GM19351 (cell line): ENCODE results near the gene ZBTB25.

Source experiments
- ATAC-seq: cut with Tn5 transposase; IDR thresholded peaks from one replicate; pipeline ENCODE4 v1.9.1; 2021; ENCODE audit warnings: mild to moderate bottlenecking, moderate library complexity; ENCODE audit not compliant: unreplicated experiment

ZBTB25 gene

DNA sequence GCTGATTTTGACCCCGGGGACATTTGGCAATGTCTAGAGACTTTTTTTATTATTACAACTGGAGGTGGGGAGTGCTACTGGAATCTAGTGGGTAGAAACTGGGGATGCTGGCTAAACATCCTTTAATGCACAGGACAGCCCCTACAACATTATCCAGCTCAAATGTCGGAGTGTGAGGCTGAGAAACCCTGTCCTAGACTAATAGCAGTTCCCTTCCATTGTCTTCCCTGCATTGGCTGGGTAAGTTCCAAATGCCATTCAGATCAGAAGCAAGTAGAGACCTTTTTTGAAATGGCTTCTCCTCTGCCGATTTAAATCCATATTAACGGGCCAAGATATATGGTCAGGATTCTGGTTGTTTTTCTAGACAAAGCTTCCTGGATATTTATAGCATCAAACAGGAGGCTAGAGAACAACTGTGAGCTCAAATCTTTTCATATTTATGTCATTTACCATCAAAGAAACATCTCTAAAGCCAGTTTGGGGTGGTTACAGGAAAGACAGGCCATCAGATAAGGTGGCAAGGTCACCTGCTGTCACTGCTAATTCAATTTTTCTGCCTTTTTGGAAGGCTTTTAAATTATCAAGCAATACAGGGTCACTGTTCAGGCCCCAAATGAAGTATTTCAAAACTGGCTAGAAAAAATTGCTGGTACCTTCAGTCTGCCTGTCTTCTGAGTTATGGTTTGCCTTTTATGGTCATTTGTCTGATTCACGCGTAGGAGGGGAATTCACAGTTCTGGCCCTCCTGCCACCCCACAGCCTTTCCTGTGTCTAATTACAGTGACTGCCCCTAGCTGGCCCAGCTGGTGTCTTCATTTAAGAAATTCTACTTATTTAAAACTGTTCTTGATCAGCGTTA is 58.4 kb downstream of the ZBTB25 start:
- ATAC-seq, result peak; percentile 98

DNA sequence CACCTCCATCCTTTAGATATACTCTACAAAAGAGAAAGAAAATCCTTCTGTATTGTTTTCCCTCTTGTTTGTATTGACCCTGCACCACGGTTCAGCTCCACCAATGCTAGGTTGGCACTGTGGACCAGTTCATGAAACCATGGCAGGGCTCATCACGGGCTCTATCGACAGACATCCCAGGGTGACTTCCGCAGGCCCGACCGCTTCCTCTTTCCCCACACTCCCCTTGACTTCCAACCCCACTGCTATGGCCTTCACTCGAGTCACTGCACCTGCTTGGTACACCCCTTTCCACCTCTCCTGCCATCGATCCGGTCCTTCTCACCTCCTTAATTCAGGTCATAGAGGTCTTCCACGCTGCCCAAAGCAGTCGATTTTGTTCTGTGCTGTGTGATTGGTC is 59.5 kb downstream of the ZBTB25 start:
- no peak for ATAC-seq

- no peak for ATAC-seq
These were observed 61.2 kb downstream of the ZBTB25 start for GRCh38 chr14:64442300-64442988.

DNA sequence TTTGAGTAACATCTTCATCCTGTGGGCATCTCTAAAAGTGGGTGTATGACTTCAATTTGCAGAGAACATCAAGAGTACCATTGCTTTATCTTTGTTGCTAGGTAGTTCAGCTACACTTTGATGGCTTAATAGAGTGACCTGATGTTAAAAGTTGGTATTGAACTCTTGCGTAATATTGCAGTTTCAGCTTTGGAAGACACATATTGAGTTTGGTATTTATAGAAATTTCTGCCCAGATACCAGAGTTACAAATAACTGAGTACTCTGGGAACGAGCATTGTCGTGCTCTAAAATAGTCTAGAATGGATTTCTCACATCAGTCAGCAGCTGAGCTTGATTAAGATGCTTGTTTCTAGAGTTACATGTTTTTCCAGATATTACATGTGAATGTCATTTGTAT is 63.1 kb downstream of the ZBTB25 start:
- no peak for ATAC-seq

- no peak for ATAC-seq
These were observed 64.5 kb downstream of the ZBTB25 start for GRCh38 chr14:64439141-64439540.

DNA sequence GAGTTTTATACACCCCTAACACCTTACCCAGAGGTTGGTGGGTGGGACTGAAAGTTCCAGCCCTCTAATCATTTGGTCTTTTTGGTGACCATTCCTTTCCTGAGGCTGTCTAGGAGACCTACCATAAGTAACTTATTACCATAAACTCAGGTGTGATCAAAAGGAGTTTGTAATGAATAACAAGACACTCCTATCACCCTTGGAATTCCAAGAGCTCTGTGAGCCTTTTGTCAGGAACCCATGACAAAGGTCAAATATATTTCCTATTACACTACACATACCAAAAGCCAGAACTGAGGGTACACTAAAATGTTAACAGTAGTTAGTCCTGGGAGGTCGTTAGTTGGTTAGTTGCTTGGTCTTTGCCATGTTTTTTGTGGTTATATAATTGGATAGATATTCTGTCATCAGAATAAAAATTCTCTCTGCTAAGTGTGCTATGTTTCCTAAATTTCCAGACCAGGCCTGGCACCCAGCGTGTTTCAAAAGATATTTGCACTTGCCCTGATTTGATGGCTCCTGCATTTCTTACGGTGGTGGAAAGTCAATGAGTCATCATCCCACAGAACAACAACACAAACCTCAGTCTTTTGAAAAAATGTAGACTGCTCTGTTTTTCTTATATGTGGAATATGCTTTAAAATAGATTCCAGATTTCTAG is 65.3 kb downstream of the ZBTB25 start:
- no peak for ATAC-seq

DNA sequence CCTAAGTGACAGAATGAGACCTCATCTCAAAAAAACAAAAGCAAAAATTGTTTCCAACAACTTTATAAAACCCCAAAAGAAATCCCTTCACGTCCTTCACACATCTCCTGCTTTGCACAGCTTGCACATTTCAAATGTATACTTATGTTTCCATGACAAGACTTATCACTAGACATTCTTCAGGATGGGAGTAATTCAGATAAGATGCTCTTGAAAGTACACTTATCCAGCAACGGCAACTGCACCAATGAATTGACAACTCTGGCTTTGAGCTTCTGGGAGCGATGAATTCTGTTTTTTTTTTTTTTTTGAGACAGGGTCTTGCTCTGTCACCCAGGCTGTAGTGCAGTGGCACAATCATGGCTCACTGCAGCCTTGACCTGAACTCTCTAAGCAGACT is 69.1 kb downstream of the ZBTB25 start:
- ATAC-seq, result no peak

DNA sequence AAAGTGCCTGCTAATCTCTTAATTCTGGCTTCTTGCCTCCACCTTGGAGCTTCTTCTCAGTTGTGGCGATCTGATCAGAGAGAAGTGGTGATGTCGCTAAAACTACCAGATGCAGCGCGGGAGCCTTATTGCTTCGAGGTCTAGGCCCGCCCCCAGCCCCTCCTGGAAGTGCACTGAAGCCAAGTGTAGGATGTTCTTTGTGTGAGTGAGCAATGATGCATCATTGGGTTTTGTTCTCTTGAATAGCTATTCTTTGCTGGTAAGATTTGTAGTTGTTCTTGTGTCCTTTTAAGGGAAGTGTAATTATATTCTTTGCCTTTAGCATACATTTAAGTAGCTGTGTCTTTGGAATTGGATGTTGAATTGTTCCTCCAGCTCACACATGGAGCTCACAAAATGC is 79.7 kb downstream of the ZBTB25 start:
- ATAC-seq, result no peak

DNA sequence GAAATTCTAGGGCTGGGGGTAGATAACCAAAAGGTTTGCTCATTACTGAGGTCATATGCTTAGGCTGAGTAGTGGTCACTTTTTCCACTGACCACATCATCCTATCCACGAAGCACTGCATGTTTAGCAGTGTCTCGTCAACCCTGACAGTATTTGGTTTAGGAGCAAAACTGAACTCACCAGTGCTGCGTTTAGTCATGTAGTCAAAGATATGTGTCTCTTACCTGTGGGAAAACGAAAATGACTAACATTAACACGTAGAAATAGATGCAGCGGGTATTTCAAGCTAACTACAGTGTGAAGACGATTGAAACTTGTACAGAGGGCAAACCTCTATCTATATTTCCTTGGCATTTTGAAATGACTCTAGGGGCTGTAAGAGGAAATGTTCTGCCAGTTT is 80.9 kb downstream of the ZBTB25 start:
- peak; percentile 90 for ATAC-seq

- ATAC-seq, result no peak
These were observed 81.6 kb downstream of the ZBTB25 start for GRCh38 chr14:64422005-64422404.

DNA sequence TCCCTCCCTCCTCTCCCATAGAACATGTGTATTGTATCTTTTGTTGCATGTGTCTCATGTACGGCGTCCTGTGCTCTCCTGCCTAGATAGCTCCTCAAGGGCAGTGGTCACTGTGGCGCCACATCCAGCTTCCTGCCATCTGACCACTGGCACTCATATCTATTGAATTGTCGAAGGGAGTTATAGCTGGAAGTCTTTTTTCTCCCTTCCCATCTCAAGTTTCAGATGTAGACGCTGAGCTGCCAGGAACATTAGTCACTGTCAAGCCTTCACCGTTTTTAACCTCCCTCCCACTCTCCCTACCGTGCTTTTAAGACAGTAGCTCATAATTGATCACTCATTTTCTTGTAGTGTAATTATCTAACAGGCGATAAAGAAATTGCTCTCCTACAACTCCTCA is 82.5 kb downstream of the ZBTB25 start:
- ATAC-seq, result no peak

GRCh38 chr14:64419003-64419402 is 84.6 kb downstream of the ZBTB25 start:
- no peak for ATAC-seq

DNA sequence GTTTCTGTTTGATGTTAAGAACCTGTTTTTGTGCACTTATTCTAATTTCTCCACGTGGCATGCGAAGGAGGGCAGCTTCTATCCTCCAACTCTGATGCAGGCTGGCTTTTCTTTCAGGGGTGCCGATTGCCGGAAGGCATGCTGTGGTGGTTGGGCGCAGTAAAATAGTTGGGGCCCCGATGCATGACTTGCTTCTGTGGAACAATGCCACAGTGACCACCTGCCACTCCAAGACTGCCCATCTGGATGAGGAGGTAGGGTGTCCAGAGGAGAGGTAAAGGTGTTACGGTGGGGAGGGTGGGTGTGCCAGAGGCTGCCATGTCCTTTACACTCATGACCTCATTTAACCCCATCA is 85.9 kb downstream of the ZBTB25 start:
- ATAC-seq, result no peak

GRCh38 chr14:64417055-64417770 is 86.4 kb downstream of the ZBTB25 start:
- ATAC-seq, result no peak

GRCh38 chr14:64416348-64416932 is 87.2 kb downstream of the ZBTB25 start:
- no peak for ATAC-seq

- no peak for ATAC-seq
These were observed 91.4 kb downstream of the ZBTB25 start for GRCh38 chr14:64412237-64412636.

GRCh38 chr14:64411001-64411400 is 92.6 kb downstream of the ZBTB25 start:
- no peak for ATAC-seq

DNA sequence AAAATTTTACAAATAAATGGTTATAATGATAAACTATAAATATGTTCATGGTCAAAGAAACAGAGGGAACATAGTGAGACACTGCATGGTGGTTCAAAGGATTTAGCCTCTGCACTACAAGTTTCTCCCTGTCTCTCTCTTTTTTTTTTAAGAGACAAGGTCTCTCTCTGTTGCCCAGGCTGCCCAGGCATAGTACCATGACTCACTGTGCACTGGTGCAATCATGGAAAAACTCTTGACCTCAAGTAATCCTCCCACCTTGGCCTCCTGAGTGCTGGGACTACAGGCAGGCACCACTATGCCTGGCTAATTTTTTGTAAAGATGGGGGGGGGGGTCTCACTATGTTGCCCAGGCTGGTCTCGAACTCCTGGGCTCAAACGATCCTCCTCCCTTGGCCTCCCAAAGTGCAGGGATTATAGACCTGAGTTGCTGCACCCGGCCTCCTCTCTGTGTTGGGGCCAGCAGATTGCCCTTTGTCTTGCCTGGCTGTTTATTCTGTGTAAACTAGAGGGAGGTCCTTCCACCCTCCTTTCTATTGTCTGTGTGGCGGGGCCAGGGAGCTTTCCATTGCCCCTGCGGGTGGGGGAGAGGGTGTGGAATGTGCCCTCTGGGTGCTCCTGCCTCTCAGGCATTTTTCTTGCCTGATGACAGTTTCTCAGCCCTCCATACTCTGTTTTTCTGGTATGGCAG is 93.4 kb downstream of the ZBTB25 start:
- ATAC-seq, result no peak

DNA sequence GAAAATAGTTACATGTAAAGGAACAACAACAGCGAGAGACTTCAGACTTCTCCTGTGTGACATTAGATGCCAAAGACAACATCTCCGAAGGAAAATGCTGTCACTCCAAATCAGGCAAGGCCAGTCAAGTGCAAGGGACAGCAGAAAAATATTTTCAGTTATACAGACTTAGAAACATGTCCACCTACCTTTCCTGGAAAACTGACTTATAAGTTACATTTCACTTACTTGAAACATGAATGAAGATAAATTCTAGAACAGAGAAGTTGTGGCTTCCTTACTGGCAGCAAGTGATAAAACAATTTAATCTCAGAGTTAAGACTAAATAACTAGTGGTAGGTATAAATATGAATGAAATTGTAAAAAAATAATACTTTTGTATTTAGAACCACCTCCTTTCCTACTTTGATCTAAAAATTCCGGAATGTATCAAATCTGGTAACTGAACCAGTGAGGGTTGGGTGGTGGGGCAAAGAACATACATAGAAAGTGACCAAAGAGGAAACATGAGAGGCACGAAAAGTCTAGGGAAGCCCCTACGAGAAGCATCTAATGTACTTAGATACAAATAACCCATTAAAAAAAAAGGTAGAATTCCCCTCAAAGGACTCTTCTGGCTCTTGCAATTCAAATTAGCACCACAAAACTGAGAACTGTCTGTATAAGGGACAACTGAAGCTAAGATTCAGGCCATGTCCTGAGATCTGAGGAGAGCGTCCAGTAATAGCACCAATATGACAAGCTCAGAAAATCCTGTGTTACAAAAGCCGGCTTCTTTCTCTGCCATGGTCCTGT is 94.3 kb downstream of the ZBTB25 start:
- ATAC-seq, result peak; percentile 55

DNA sequence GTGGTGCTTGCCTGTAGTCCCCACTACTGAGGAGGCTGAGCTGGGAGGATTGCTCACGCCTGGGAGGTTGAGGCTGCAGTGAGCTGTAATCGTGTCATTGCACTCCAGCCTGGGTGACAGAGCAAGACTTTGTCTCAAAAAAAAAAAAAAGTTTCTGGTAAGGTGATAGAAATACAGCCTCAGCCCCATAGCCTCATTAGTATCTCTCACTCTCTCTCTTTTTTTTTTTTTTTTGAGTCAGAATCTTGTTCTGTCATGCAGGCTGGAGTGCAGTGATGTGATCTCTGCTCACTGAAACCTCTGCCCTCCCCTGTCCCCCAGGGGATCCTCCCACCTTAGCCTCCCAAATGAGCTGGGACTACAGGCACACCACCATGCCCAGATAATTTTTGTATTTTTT is 96.3 kb downstream of the ZBTB25 start:
- peak; percentile 53 for ATAC-seq
